GM12878 (cell line): ENCODE results near the gene CELSR1.

Source experiments
- BACH1 ChIP-seq: fragments of 450-650 bp; IDR thresholded peaks from 2 replicates; pipeline ENCODE4 v1.6.1; 2017; ENCODE audit warnings: mild to moderate bottlenecking, borderline replicate concordance
- CTCF ChIP-seq, 3 experiments: IDR thresholded peaks in 2 of 3; conservative IDR thresholded peaks in 1 of 3; 2 replicates each; pipeline ENCODE4 v1.5.1; 2011; ENCODE audit warnings: low read depth in 3 of 3, low read length in 3 of 3, mild to moderate bottlenecking in 3 of 3, control low read depth in 2 of 3, moderate library complexity in 2 of 3, inconsistent platforms in 1 of 3, mixed read lengths in 1 of 3; ENCODE audit not compliant: control insufficient read depth in 2 of 3, insufficient read depth in 1 of 3; ENCODE audit errors: extremely low read depth in 1 of 3
- E2F4 ChIP-seq: IDR thresholded peaks from 2 replicates; pipeline ENCODE4 v1.6.1; 2012; ENCODE audit warnings: low read depth, low read length, improper control_type of control experiment
- EGR1 ChIP-seq, 2 experiments: IDR thresholded peaks; 1 replicate in 1 of 2; 2 replicates in 1 of 2; pipeline ENCODE4 v1.6.1; 2011 to 2012; ENCODE audit warnings: low read depth in 2 of 2, low read length in 2 of 2, borderline replicate concordance in 1 of 2, mild to moderate bottlenecking in 1 of 2, moderate library complexity in 1 of 2
- MEF2B ChIP-seq: fragments of 450-650 bp; IDR thresholded peaks from 2 replicates; pipeline ENCODE4 v1.6.1; 2018; ENCODE audit warnings: mild to moderate bottlenecking, moderate library complexity; ENCODE audit not compliant: partially characterized antibody, poor library complexity, severe bottlenecking
- NR2C2 ChIP-seq: IDR thresholded peaks from 2 replicates; pipeline ENCODE4 v1.6.1; 2011; ENCODE audit warnings: borderline replicate concordance, low read depth; ENCODE audit not compliant: control insufficient read depth, insufficient read length
- POLR2A ChIP-seq: IDR thresholded peaks from 2 replicates; pipeline ENCODE4 v1.6.1; 2011; ENCODE audit warnings: low read depth, mild to moderate bottlenecking, low read length
- POLR2AphosphoS5 ChIP-seq: IDR thresholded peaks from 2 replicates; pipeline ENCODE4 v1.6.1; 2011; ENCODE audit warnings: mild to moderate bottlenecking, low read length, inconsistent platforms
- REST ChIP-seq: IDR thresholded peaks from 2 replicates; pipeline ENCODE4 v1.6.1; 2012; ENCODE audit warnings: mild to moderate bottlenecking, low read depth, low read length
- TCF12 ChIP-seq: IDR thresholded peaks from 2 replicates; pipeline ENCODE4 v1.6.1; 2011; ENCODE audit warnings: low read depth, mild to moderate bottlenecking, low read length
- YY1 ChIP-seq: IDR thresholded peaks from 2 replicates; pipeline ENCODE4 v1.6.1; 2011; ENCODE audit warnings: low read depth, mild to moderate bottlenecking, low read length
- ZBTB33 ChIP-seq: fragments of 450-650 bp; IDR thresholded peaks from 2 replicates; pipeline ENCODE4 v1.6.1; 2017; ENCODE audit warnings: mild to moderate bottlenecking

- TF ChIP-seq CTCF (IDR thresholded peaks at IDR 0.05 in 2 of 3, conservative IDR thresholded peaks at IDR 0.05 in 1 of 3; ENCODE audit: control insufficient read depth in 2 of 3, extremely low read depth in 1 of 3, insufficient read depth in 1 of 3, low read depth in 3 of 3, low read length in 3 of 3) (no peak), POLR2A (no peak), POLR2AphosphoS5 (no peak), YY1 (no peak), E2F4 (no peak), REST (no peak), NR2C2 (no peak), TCF12 (no peak), ZBTB33 (no peak), EGR1 (IDR thresholded peaks at IDR 0.05; ENCODE audit: borderline replicate concordance in 1 of 2, low read depth in 2 of 2, low read length in 2 of 2) (no peak), MEF2B (no peak), BACH1 (no peak)
Measured at GRCh38 chr22:46374663-46375474, 162.6 kb downstream of the CELSR1 start.
